Sigmoid colon (tissue), 4 donors: ENCODE data around the gene MAGI2.

Experiments
- EP300 ChIP-seq, 4 donors: sonication (generic); formaldehyde crosslinking; IDR thresholded peaks; one replicate each; pipeline ENCODE4 v1.6.1; 2017; ENCODE audit warnings: antibody characterized with exemption in 4 of 4
- POLR2A ChIP-seq, 2 donors: fragments of 450-650 bp; IDR thresholded peaks; one replicate each; pipeline ENCODE4 v1.6.1; 2016; ENCODE audit warnings: antibody characterized with exemption in 2 of 2, mild to moderate bottlenecking in 2 of 2, moderate library complexity in 2 of 2
- POLR2AphosphoS5 ChIP-seq, 4 donors: sonication (generic); formaldehyde crosslinking; IDR thresholded peaks; one replicate each; pipeline ENCODE4 v1.6.1; 2017; ENCODE audit warnings: antibody characterized with exemption in 4 of 4
- TF ChIP-seq, protein P1 (sequence below), 4 experiments: fragments of 450-650 bp in 3 of 4; fragments of 200-600 bp in 1 of 4; IDR thresholded peaks; one replicate each; pipeline ENCODE4 v1.5.1; 2016 to 2019; ENCODE audit warnings: antibody characterized with exemption in 4 of 4, mild to moderate bottlenecking in 3 of 4, moderate library complexity in 2 of 4

DNA sequence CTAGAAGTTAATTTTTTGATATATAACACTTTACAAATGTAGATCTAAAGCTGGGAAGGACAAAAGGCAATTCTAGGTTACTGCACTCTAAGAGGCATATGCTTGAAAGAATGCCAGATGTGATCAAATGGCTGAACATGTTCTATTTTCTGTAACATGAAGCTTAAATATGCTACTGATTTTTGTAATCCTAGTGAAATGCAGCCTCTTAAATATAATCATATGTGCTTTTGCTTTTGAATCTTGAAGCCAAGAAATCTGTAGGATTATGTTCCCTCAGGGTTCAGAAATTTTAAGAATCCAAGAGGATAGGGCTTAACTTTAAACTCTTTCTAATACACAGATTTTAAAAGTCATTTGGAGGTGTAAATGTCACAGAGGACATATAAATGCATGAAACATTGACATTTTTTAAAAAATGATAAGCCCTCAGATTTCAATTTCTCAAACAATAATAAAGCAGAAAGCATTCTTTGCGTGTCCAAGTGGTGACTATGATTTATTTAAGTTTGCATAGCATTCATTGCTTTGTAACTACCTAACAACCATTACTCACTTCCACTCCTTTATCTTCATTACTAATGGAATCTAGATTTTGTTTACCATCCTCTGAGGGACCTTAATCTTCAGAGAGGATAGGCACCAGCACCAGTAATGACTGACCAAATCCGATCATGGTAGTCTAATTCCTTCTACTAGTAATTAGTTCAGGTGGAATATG, 170.4 kb downstream of the MAGI2 start:
- TF ChIP-seq, protein P1, sequence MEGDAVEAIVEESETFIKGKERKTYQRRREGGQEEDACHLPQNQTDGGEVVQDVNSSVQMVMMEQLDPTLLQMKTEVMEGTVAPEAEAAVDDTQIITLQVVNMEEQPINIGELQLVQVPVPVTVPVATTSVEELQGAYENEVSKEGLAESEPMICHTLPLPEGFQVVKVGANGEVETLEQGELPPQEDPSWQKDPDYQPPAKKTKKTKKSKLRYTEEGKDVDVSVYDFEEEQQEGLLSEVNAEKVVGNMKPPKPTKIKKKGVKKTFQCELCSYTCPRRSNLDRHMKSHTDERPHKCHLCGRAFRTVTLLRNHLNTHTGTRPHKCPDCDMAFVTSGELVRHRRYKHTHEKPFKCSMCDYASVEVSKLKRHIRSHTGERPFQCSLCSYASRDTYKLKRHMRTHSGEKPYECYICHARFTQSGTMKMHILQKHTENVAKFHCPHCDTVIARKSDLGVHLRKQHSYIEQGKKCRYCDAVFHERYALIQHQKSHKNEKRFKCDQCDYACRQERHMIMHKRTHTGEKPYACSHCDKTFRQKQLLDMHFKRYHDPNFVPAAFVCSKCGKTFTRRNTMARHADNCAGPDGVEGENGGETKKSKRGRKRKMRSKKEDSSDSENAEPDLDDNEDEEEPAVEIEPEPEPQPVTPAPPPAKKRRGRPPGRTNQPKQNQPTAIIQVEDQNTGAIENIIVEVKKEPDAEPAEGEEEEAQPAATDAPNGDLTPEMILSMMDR (IDR thresholded peaks at IDR 0.05): no peak
- TF ChIP-seq EP300 (IDR thresholded peaks at IDR 0.05) (no peak), POLR2A (IDR thresholded peaks at IDR 0.05) (no peak), POLR2AphosphoS5 (IDR thresholded peaks at IDR 0.05) (no peak)
